Endometrial microvascular endothelial cells (primary cell): ENCODE measurements around the gene ZNF101. TPM values are rescaled to one million over a fixed set of nuclear protein-coding genes. Genes with fewer than 3 reads are reported as not detected.
"Not testable (repeated sequence)": the region's sequence is repeated elsewhere in the genome, so short reads cannot be mapped to it uniquely, and the experiment has no call there.

Experiments used
- in situ Hi-C: cut with HindIII; loops from 2 replicates; pipeline ENCODE4 v1.10.0; 2017; ENCODE audit warnings: low sequenced_read_pairs, low pct_unique_long_range_greater_than_20kb; ENCODE audit errors: inconsistent ontology term
- total RNA-seq: library from RNA; depleted of rRNA; stranded (reverse); fragments of >200 nt; gene quantifications from one replicate; pipeline ENCODE4 v1.2.3, GENCODE V29; 2015; ENCODE audit errors: inconsistent ontology term

Gene ZNF101
- total RNA-seq, 1 donor from 2014 or later, result 3.7 TPM

DNA sequence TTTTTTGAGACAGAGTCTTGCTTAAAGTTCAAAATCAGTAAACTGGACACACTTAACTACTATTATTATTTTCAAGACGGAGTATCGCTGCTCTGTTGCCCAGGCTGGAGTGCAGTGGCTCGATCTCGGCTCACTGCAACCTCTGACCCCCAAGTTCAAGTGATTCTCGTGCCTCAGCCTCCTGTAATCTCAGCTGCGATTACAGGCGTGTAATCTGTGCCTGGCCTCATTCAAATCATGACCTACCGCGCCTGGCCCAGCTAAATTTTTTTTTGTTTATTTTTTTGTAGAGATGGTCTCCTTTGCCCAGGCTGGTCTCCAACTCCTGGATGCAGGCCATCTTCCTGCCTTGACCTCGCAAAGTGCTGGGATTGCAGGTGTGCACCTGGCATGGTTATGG, 23.0 kb downstream of the ZNF101 start:
- in situ Hi-C loops, result no loop called here

DNA sequence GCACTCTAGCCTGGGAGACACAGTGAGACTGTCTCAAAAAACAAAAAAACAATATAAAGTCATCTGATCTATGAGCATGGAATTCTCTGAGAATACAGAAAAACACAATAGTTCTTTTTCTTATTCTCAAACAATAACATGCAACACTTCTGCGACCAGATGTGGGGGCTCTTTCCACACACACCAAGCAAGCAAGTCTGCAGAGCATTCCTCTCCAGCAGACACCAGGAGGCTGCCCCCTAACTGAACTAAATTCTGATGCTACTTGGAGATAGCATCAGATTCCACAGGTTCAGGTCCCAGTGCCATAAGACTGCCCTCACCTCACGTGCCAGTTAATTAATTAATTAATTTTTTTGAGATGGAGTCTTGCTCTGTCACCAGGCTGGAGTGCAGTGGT, 27.7 kb downstream of the ZNF101 start:
- in situ Hi-C loops, result no loop called here

DNA sequence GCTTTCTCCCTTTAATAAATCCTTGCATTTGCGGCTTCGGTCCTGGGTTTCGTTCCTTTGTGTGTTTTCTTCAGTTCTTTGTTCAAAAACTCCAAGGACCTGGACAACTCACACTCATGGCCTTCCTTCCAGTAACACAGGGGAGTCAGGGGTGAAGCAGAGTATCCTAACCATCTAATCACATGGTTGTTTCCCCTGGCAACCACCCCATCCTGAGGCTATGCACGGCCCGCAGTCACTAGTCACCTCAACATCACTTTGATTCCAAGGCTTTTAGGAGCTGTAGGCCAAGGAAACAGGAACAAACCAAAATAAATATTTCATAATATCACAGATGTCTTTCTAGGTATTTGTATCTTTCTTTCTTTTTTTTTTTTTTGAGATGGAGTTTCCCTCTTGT, 28.9 kb downstream of the ZNF101 start:
- in situ Hi-C loops, result no loop called here

DNA sequence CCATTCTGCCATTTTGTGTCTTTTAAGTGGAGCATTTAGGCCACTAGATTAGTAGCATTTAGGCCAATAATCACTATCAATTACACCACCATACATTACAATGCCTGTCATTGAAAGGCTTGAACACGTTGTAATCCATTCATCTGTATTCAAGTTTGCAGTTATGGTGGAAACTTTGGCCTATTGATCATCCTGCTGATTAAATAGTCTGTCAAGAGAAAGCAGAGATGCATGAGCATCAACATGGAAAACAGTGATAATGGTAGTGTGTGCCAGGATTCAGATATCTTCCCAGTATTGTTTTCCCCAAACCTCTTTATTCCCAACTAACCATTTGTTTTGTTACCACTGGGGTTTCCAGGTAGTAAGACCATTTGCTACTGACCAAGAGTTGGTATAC, 31.9 kb downstream of the ZNF101 start:
- in situ Hi-C loops, result not testable (repeated sequence)

DNA sequence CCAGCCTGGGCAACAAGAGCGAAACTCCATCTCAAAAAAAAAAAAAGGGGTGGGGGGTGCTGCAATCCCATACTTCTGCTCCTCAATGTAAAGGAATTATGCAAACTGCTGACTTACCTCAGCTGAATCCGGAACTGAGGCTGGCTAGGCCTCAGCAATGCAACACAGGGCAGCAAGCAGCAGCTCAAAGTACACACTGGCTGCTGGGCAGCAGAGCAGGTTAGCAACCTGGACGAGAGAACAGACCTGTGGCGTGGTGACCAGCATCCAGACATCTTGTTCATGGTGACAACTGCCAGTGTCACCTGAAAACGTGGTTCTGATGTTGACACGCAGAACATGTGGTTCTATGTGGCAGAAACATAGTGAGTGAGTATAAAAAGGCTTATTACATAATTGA, 36.2 kb downstream of the ZNF101 start:
- in situ Hi-C loops, result no loop called here

DNA sequence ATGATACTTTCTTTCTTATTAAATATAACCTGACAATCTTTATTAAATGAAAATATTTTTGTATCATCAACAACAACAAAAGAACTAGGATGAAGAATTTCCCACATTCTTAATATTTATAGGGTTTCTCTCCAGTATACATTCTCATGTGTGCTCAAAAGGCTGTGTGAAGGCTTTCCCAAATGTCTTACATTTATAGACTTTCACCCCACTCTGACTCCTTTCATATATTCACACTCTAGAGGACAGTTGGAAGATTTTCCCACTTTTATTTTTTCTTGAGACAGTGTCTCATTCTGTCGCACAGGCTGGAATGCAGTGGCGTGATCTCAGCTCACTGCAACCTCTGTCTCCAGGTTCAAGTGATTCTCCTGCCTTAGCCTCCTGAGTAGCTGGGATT, 41.9 kb downstream of the ZNF101 start:
- in situ Hi-C loops, result no loop called here

DNA sequence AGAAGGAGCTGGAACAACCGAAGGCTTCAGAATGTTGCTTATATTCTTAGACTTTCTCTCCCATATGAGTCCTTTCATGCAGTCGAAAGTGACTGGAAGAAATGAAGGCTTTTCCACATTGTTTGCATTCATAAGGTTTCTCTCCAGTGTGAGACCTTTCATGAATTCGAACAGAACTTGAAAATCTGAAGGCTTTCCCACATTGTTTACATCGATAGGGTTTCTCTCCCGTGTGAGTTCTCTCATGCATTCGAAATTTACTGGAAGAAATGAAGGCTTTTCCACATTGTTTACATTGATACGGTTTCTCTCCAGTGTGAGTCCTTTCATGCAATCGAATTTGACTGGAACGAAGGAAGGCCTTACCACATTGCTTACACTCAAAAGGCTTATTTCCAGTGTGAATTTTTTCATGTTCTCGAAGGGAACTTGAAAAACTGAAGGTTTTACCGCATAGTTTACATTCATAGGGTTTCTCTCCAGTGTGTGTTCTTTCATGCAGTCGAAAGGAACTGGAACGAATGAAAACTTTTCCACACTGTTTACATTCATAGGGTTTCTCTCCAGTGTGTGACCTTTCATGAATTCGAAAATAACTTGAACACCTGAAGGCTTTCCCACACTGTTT, 42.8 kb downstream of the ZNF101 start:
- in situ Hi-C loops, result no loop called here

DNA sequence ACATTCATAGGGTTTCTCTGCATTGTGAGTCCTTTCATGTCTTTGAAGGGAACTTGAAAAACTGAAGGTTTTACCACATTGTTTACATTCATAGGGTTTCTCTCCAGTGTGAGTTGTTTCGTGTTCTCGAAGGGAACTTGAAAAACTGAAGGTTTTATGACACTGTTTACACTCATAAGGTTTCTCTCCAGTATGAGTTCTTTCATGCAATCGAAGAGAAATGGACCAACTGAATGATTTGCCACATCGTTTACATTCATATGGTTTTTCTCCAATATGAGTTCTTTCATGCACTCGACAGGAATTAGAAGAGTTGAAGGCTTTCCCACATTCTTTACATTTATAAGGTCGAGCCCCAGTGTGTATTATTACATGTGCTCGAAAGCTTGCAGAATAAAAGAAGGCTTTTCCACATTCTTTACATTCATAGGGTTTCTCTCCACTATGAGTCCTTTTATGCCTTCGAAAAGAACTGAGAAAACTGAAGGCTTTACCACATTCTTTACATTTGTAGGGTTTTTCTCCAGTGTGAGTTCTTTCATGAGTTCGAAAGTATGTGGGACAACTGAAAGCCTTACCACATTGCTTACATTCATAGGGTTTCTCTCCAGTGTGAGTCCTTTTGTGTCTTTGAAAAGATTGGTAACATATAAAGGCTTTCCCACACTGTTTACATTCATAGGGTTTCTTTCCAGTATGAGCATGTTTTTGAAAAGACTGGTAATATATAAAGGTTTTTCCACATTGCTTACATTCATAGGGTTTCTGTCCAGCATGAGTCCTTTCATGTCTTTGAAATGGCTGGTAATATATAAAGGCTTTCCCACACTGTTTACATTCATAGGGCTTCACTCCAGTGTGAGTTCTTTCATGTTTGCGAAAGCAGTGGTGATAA, 43.5 kb downstream of the ZNF101 start:
- in situ Hi-C loops, result no loop called here

DNA sequence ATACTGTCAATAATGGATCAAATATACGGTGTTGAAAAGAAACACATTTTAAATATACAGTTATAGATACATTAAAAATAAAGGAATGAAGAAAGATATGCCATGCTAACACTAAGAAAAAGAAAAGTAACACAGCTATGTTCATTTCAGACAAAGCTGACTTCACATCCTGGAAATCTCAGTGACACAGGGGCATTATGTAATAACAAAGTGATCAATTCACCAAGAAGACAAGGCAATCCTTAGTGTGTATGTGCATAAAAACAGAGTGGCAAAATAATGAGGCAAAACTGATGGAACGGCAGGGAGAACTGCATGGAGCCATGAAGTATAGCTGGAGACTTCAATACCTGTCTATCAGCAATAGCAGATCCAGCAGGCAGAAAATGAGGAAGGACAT, 51.2 kb downstream of the ZNF101 start:
- in situ Hi-C loops, result no loop called here

DNA sequence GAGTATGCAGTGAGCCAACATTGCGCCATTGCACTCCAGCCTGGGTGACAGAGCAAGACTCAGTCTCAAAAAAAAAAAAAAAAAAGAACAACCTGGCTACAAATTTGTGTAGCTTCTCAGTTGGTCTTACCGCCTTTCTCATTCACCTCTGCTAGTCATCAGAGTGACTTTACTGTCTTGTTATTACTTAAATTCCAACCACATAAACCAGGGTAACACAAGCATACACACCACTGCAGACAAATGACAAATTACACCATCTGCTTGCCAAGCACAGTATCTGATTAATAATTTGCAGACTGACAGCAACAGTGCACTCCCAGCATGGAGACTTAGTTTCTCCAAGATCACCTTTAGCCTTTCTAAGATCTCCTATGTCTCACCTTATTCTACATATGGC, 53.3 kb downstream of the ZNF101 start:
- in situ Hi-C loops, result no loop called here

DNA sequence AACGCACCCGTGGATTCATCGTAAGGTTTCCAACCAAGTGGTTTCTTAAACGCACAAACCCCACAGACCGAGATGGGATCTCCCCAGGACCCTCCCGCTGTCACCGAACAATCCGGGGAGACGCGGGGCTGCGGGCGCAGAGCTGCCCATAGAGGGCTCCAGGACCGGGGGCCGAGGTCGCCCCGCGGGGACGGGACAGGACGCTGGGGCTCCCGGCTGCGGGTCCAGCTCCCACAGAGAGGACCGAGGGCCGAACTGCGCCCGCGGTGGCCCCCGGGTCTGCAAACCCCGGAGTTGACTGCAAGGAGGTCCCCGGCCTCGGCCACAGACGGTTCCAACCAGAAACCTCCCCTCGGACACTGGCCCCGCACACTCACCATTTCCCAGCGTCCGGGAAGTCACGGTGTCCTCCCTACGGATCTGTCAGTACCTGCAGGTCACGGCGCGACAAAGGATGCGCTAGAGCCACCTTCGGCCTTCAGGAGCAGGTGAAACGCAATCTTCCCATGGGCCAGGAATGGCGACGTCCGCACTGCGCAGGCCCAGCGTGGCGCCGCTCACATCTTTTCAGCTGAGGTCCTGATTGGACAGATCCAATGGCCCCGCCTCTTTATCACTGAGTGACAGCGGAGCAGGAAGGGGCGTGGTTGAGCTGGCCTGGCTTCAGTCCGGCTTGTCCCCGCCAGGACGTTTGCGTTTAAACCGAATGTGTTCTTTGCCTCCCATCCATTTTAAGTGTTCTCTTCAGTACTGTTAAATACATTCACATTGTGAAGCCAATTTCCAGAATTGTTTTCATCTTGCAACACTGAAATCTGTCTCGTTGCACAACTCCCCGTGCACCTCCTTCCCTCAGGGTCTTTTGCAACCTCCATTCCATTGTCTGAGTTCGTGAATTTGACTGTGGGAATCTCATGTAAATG, 64.2 kb downstream of the ZNF101 start, which contains the start of gene ZNF14:
TSS of gene ZNF14 (minus strand) at position 534 of the 923 bp plus-strand sequence. CDS start at position 380, 154 bp downstream.
- in situ Hi-C loops, result no loop called here

Other genes starting within 250 kb of the ZNF101 start
- gene TSSK6, start 153.3 kb upstream of the ZNF101 start, total RNA-seq, result 0.09 TPM
- 2.9 TPM for gene NDUFA13, start 152.6 kb upstream of the ZNF101 start, total RNA-seq
- gene YJEFN3, start 139.9 kb upstream of the ZNF101 start, total RNA-seq, result not detected
- not detected for gene CILP2, start 130.6 kb upstream of the ZNF101 start, total RNA-seq
- gene PBX4, start 50.2 kb upstream of the ZNF101 start, total RNA-seq, result not detected
- 0.56 TPM for gene LPAR2, start 40.6 kb upstream of the ZNF101 start, total RNA-seq
- gene GMIP, start 25.2 kb upstream of the ZNF101 start, total RNA-seq, result 29.0 TPM
- gene ATP13A1, start 5.2 kb upstream of the ZNF101 start, total RNA-seq, result 46.7 TPM
- 1.8 TPM for gene ZNF14, start 64.3 kb downstream of the ZNF101 start, total RNA-seq
- gene ZNF506, start 152.9 kb downstream of the ZNF101 start, total RNA-seq, result 3.8 TPM
- 8.4 TPM for gene ZNF253, start 197.0 kb downstream of the ZNF101 start, total RNA-seq
- 18.2 TPM for gene ZNF93, start 232.1 kb downstream of the ZNF101 start, total RNA-seq